GM21390 (cell line): ENCODE data around the gene CRY2.
"Not testable (repeated sequence)": the region's sequence is repeated elsewhere in the genome, so short reads cannot be mapped to it uniquely, and the experiment has no call there.

Source experiments
- ATAC-seq: cut with Tn5 transposase; IDR thresholded peaks from one replicate; pipeline ENCODE4 v1.9.1; 2021; ENCODE audit not compliant: unreplicated experiment

Gene CRY2

GRCh38 chr11:45846974-45847910 lies at the start of gene CRY2:
TSS of gene CRY2 (plus strand) at chr11:45847475. CDS start at chr11:45847491, 16 bp downstream.
- ATAC-seq = peak; percentile 88

- no peak for ATAC-seq
Observed at GRCh38 chr11:45798793-45799441, 48.4 kb upstream of the CRY2 start.

GRCh38 chr11:45799562-45799961 lies 47.7 kb upstream of the CRY2 start:
- ATAC-seq = no peak

- no peak for ATAC-seq
Observed at GRCh38 chr11:45800261-45800660, 47.0 kb upstream of the CRY2 start.

- ATAC-seq = no peak
Observed at GRCh38 chr11:45801723-45802315, 45.5 kb upstream of the CRY2 start.

- no peak for ATAC-seq
Observed at GRCh38 chr11:45802531-45803317, 44.6 kb upstream of the CRY2 start.

GRCh38 chr11:45803971-45804760 lies 43.1 kb upstream of the CRY2 start:
- peak; percentile 31 for ATAC-seq

- peak; percentile 96 for ATAC-seq
Observed at GRCh38 chr11:45804761-45805304, 42.4 kb upstream of the CRY2 start, which contains the start of gene SLC35C1. TSS of gene SLC35C1 (plus strand) at chr11:45805149. CDS start at chr11:45805802, 653 bp downstream.

- peak; percentile 30 for ATAC-seq
Observed at GRCh38 chr11:45805305-45806071, 41.8 kb upstream of the CRY2 start.

- ATAC-seq = no peak
Observed at GRCh38 chr11:45806072-45806933, 41.0 kb upstream of the CRY2 start.

GRCh38 chr11:45806937-45807791 lies 40.1 kb upstream of the CRY2 start:
- no peak for ATAC-seq

GRCh38 chr11:45807792-45808238 lies 39.5 kb upstream of the CRY2 start:
- no peak for ATAC-seq

GRCh38 chr11:45808427-45808826 lies 38.8 kb upstream of the CRY2 start:
- not testable (repeated sequence) for ATAC-seq

- ATAC-seq = no peak
Observed at GRCh38 chr11:45809456-45810395, 37.5 kb upstream of the CRY2 start.

GRCh38 chr11:45810431-45811108 lies 36.7 kb upstream of the CRY2 start:
- no peak for ATAC-seq

- ATAC-seq = no peak
Observed at GRCh38 chr11:45811109-45811435, 36.2 kb upstream of the CRY2 start.
